ENCODE measurements around the gene NEXN. TPM values are rescaled to one million over a fixed set of nuclear protein-coding genes. Genes with fewer than 3 reads are reported as not detected.

Gene NEXN
- total and polyA plus RNA-seq, 2 of the 13 experiments (the other 11 are each of a cell fraction or from before 2014, with no cell fraction given): 0.07 to 0.97 TPM

DNA sequence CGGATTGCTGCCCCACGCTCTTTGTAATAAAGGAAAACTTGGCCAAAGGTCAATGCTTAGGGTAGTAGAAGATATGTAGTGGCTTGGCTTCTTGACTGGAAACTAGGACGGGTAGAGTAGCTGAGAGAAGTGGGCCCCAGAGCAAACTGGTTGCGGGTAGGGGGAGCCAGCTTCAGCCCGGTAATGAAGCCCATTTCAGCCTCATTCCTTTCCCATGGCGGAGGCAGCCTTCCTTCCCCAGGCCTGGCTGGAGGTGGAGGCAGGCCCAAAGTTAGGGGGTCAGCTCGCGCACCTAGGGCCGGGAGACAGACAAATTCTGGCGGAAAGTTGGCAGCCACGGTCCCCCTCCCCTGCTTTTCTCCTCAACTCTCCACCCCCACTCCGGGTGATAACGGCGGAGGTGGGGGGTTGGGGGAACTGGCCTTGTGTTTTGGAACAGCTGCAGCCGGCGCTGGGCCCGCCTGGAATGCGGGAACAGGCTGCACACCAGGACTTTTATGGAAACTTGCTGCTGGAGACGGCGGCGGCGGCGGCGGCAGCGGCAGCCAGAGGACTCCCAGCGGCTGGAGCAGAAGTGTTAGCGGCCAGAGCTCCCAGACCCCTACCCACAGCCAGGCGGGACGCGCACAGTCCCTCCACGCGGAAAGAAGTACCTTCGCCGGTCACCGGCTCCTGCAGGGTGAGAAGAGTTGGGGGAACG is at the start of gene NEXN (continued):
- TF ChIP-seq, protein P1, sequence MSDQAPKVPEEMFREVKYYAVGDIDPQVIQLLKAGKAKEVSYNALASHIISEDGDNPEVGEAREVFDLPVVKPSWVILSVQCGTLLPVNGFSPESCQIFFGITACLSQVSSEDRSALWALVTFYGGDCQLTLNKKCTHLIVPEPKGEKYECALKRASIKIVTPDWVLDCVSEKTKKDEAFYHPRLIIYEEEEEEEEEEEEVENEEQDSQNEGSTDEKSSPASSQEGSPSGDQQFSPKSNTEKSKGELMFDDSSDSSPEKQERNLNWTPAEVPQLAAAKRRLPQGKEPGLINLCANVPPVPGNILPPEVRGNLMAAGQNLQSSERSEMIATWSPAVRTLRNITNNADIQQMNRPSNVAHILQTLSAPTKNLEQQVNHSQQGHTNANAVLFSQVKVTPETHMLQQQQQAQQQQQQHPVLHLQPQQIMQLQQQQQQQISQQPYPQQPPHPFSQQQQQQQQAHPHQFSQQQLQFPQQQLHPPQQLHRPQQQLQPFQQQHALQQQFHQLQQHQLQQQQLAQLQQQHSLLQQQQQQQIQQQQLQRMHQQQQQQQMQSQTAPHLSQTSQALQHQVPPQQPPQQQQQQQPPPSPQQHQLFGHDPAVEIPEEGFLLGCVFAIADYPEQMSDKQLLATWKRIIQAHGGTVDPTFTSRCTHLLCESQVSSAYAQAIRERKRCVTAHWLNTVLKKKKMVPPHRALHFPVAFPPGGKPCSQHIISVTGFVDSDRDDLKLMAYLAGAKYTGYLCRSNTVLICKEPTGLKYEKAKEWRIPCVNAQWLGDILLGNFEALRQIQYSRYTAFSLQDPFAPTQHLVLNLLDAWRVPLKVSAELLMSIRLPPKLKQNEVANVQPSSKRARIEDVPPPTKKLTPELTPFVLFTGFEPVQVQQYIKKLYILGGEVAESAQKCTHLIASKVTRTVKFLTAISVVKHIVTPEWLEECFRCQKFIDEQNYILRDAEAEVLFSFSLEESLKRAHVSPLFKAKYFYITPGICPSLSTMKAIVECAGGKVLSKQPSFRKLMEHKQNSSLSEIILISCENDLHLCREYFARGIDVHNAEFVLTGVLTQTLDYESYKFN (CRISPR knock-in tag; conservative IDR thresholded peaks at IDR 0.05): no peak
- no peak for TF ChIP-seq HBP1 (CRISPR knock-in tag; IDR thresholded peaks at IDR 0.05; ENCODE audit: low read depth)
- TF ChIP-seq ZNF510 (CRISPR knock-in tag; IDR thresholded peaks at IDR 0.05; ENCODE audit: low read depth): 0 out of 2 replicates have a peak, but pooled peaks have one; percentile 30
- TF ChIP-seq FIP1L1 (IDR thresholded peaks at IDR 0.05; ENCODE audit: borderline replicate concordance, insufficient read depth, low read depth, low read length): no peak
- no peak for TF ChIP-seq ERF (CRISPR knock-in tag; IDR thresholded peaks at IDR 0.05)
- TF ChIP-seq ZGPAT (CRISPR knock-in tag; IDR thresholded peaks at IDR 0.05): no peak
- no peak for TF ChIP-seq NR2F6 (IDR thresholded peaks at IDR 0.05)
- TF ChIP-seq NR2F6 (CRISPR knock-in tag; IDR thresholded peaks at IDR 0.05): no peak
- no peak for TF ChIP-seq HNRNPL (IDR thresholded peaks at IDR 0.05; ENCODE audit: low read depth, low read length)
- TF ChIP-seq, protein P2, sequence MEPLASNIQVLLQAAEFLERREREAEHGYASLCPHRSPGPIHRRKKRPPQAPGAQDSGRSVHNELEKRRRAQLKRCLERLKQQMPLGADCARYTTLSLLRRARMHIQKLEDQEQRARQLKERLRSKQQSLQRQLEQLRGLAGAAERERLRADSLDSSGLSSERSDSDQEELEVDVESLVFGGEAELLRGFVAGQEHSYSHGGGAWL (CRISPR knock-in tag; IDR thresholded peaks at IDR 0.05): peak; percentile 62; the same call in 1 of the 2 replicates
- TF ChIP-seq ATRX (CRISPR knock-in tag; IDR thresholded peaks at IDR 0.05; ENCODE audit: borderline replicate concordance): no peak
- no peak for TF ChIP-seq HHEX (CRISPR knock-in tag; IDR thresholded peaks at IDR 0.05)
- no peak for TF ChIP-seq ARID5B (CRISPR knock-in tag; IDR thresholded peaks at IDR 0.05)
- TF ChIP-seq ZNF607 (CRISPR knock-in tag; IDR thresholded peaks at IDR 0.05; ENCODE audit: borderline replicate concordance): no peak
- no peak for TF ChIP-seq ATM (IDR thresholded peaks at IDR 0.05; ENCODE audit: borderline replicate concordance)
- TF ChIP-seq FOSL2 (CRISPR knock-in tag; IDR thresholded peaks at IDR 0.05): no peak
- no peak for TF ChIP-seq ZNF232 (CRISPR knock-in tag; IDR thresholded peaks at IDR 0.05; ENCODE audit: borderline replicate concordance)
- peak; percentile 55; the same call in 1 of the 2 replicates for TF ChIP-seq ZNF772 (CRISPR knock-in tag; IDR thresholded peaks at IDR 0.05)

All from HepG2 (cell line).